Neuron (in vitro differentiated cells): ENCODE measurements around the gene TUBG2.

ENCODE experiments used
- H2AFZ ChIP-seq: one replicate; pipeline ENCODE4 v1.6.1; 2013; ENCODE audit warnings: low read depth, mild to moderate bottlenecking, inconsistent platforms, low read length, moderate library complexity
- H3K27me3 ChIP-seq: one replicate; pipeline ENCODE4 v1.6.1; 2013; ENCODE audit warnings: low read length; ENCODE audit not compliant: insufficient read depth
- H3K36me3 ChIP-seq: one replicate; pipeline ENCODE4 v1.6.1; 2013; ENCODE audit warnings: low read length; ENCODE audit not compliant: insufficient read depth
- H3K4me1 ChIP-seq: one replicate; pipeline ENCODE4 v1.6.1; 2013; ENCODE audit warnings: low read length; ENCODE audit not compliant: insufficient read depth
- H3K4me3 ChIP-seq: 2 replicates; pipeline ENCODE4 v1.5.1; 2013; ENCODE audit warnings: mild to moderate bottlenecking, low read length, moderate library complexity
- H3K9me3 ChIP-seq: one replicate; pipeline ENCODE4 v1.6.1; 2013; ENCODE audit warnings: low read length

TUBG2 gene

DNA sequence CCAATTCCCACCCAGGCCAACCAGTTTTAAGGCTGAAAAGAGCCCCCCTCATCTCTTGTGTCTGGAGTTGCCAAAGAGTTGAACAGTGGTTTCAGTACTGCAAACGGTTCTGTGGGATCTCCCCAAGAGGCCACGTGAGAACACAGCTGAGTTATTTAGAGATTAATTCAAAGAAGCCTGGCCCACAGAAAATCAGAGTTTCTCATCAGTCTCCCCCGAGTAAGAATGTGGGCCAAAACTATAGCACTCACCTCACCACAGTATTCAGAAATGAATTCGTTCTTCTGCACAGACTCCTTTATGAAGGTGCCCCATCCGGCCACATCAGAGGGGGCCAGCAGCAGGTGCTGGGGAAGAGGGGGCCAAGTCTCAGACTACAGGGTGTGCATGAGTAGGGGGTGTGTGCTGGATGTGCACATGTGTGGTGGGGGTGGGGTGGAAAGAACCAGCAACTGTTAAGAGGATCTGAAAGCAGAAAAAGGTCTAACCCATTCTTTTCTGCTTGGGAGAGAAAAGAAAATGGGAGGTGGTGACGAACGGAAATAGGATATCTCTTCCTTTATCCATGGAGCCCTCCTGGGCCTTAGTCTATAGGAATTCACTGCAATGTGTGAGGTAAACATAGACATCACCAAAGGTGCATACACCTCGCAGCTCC lies 45.9 kb downstream of the TUBG2 start:
- H3K27me3 ChIP-seq = no peaks in the 10 kb centered on the region
- H3K9me3 ChIP-seq = no peaks in the 10 kb centered on the region
- peaks cover 69% of the 10 kb centered on the region for H3K36me3 ChIP-seq
- H3K4me1 ChIP-seq = no peaks in the 10 kb centered on the region
- no peak overlapping the region for H3K4me3 ChIP-seq
- no peak overlapping the region for H2AFZ ChIP-seq

DNA sequence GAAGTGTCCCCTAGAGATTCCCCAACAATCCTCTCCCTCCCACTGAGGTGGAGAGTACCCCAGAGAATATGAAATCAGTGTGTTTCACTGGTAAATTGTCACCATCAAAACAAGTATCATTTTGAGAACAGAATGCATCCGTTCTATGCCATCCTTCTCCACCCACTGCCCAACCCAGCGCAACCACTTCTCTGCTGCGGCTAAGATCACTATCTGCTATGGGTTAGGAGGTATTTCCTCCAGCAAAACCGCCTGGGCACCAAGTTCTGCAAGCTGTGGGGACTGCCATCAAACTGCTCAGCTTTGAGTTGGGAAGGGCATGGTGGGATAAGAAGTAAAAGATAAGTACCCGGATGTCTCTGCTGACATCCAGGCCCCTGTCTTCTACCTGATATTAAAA lies 47.6 kb downstream of the TUBG2 start:
- H3K4me3 ChIP-seq = no peak overlapping the region
- H3K36me3 ChIP-seq = peaks cover 72% of the 10 kb centered on the region
- no peaks in the 10 kb centered on the region for H3K9me3 ChIP-seq
- no peaks in the 10 kb centered on the region for H3K4me1 ChIP-seq
- no peak overlapping the region for H2AFZ ChIP-seq
- H3K27me3 ChIP-seq = no peaks in the 10 kb centered on the region

DNA sequence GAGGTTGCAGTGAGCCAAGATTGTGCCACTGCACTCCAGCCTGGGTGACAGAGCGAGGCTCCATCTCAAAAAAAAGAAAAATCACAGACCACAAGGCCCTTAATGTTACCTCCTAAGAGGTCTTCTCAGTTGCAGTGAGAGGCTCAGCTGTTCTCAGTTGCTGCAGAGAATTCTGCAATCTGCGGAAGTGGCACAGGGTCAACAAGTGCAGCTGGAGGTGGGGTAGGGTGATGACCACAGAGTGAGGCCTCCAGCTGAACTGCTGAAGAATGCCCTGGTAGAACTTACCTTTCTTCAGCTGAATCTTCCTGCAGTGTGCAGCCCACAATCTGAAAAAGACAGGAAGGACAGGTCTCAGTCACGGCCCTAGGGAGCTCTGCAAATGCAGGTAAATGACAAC lies 49.5 kb downstream of the TUBG2 start:
- H3K4me1 ChIP-seq = no peaks in the 10 kb centered on the region
- H3K9me3 ChIP-seq = no peaks in the 10 kb centered on the region
- H2AFZ ChIP-seq = no peak overlapping the region
- peaks cover 69% of the 10 kb centered on the region for H3K36me3 ChIP-seq
- no peak overlapping the region for H3K4me3 ChIP-seq
- H3K27me3 ChIP-seq = no peaks in the 10 kb centered on the region

DNA sequence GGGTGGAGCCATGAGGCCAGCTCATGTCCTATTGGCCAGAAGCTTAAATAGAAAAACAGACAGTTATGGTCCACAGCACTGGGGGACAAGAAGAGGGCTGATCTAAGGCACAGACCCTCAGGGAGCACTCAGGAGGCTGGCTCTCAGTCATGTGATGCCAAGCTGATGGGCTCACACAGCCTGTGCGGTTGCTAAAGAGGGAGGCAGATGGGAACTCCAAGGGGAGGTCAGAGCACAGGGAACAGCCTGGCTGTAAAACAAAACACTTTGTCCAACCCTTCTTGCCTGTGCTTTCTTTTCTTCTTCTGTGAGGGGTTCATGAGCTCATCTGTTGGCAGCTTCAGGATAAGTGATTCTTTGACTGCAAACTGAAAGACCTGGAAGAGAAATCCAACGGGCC lies 50.5 kb downstream of the TUBG2 start:
- no peak overlapping the region for H3K4me3 ChIP-seq
- H2AFZ ChIP-seq = no peak overlapping the region
- H3K4me1 ChIP-seq = no peaks in the 10 kb centered on the region
- H3K27me3 ChIP-seq = no peaks in the 10 kb centered on the region
- no peaks in the 10 kb centered on the region for H3K9me3 ChIP-seq
- H3K36me3 ChIP-seq = peaks cover 64% of the 10 kb centered on the region
